Forelimb muscle (tissue), 1 donor: ENCODE measurements around the gene SLCO4C1. TPM values are rescaled to one million over a fixed set of nuclear protein-coding genes. Genes with fewer than 3 reads are reported as not detected.

Source experiments
- DNase-seq: peaks from one replicate; pipeline ENCODE4 v3.0.0-alpha.2; 2013; ENCODE audit warnings: low read depth
- polyA plus RNA-seq: library from polyadenylated mRNA; unstranded; fragments of 120-200 nt; gene quantifications from one replicate; pipeline ENCODE4 v1.2.1, GENCODE V29; 2013; ENCODE audit not compliant: insufficient read length

Gene SLCO4C1
- polyA plus RNA-seq, 1 donor, result 2.3 TPM

DNA sequence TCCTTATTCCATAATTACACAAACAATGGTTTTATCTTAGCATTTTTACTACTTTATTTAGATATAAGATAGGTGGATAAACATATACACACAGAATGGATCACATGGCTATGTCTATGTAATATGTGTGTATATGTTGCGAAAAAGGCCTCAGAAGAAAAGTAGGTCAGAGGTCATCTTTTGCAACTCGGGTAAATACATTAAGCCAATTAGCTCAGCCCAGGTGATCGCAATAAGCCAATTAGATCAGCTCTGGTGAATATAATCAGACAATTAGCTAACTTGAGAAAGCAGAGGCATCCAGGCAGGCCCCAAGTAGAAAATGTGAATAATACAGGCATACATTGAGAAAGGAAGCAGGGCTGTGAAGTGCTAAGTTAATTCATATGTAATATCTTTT, 24.3 kb downstream of the SLCO4C1 start:
- DNase-seq, result no peak

DNA sequence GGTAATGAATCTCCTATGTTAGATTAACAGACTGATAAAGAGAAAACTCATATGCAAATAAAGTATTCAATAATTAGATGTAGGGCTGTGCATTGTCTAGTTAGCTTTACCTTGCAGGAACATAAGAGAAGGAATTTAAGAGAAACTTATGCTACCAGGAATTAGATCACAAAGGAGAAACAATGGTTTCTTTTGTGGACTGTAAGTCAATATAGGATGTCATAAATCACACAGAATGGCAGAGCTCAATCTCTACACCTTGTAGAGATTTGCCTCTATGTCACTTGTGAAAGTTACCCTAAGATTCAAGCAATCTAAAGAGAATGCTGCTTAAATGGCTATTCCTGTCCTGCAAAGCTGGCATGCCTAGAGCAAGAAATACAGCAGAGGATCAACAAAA, 26.0 kb downstream of the SLCO4C1 start:
- no peak for DNase-seq

DNA sequence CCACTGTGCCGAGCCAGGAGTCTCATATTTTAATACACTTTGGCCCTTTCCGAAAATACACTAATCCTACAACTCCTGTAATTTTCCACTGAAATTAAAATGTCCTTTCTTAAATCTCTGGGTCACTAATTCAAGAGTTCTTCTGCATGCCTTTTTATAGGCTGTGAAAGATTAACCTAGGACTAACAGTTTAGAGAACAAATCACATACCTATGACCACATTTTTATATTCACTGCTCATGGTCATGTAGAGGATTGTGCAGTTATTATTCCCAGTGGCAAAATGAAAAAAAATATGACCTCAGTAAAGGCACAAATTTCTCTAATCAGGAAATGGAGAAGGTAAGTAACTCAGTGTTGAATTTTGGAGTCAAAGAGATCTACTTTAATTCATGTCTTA, 33.4 kb downstream of the SLCO4C1 start:
- no peak for DNase-seq

DNA sequence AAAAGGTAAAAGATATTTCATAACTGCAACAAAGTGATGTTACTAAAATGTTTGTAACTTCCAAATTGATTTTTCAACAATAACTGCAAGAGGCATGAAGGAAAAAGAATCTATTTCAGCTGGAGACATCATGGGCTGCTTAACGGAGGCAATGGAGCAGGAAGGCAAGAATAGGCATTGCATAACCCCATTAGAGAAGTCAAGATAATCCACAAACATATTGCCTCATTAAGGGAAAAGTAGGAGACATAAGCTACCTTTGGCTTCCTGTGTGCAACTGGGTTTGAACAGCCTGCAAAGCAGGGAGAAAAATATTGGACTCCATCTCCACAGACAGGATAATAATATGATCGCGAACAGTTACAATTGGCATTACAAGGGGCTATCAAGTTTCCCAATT, 46.7 kb downstream of the SLCO4C1 start:
- no peak for DNase-seq

DNA sequence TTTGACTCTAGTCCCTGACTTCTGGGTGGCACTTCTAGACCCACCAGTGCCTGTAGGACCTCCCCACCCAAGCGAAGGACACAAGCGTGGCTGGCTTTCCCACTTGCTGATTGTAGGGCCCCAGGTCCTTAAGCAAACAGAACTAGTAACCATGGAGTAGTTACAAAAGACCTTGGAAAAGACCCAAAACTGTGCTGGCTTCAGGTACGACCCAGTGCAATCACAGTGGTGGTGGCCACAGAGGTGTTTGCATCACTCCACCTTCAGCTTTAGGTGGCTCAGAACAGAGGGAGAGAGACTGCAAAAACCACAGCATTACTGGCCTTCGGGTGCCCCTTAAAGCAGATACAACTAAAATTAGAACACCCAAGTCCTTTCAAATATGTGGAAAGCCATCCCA, 52.9 kb downstream of the SLCO4C1 start:
- DNase-seq, result no peak

DNA sequence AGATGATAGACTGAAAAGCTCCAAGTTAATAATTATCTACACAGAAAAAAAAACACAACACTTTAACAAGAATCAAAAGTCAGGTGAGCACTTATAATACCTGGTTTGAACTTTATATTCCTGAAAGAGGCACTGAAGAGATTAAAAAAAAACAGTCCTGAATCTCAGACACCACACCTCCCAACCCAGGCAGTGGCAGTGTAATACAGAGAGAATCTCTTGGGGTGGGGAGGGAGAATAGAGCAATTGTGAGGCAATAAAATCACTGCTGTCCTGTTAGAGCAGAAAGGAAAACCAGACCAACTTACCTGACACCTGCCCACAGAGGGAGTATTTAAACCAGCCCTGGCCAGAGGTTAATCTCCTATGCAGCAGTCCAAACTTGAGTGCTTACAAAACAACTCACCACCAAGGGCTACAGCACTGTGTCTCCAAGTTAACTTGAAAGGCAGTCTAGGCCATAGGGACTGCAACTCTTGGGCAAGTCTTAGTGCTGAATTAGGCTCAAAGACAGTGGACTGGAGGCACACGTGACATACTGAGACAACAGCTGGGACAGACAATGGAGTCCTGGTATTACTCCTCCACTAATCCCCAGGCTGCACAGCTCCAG, 54.2 kb downstream of the SLCO4C1 start:
- DNase-seq, result no peak

DNA sequence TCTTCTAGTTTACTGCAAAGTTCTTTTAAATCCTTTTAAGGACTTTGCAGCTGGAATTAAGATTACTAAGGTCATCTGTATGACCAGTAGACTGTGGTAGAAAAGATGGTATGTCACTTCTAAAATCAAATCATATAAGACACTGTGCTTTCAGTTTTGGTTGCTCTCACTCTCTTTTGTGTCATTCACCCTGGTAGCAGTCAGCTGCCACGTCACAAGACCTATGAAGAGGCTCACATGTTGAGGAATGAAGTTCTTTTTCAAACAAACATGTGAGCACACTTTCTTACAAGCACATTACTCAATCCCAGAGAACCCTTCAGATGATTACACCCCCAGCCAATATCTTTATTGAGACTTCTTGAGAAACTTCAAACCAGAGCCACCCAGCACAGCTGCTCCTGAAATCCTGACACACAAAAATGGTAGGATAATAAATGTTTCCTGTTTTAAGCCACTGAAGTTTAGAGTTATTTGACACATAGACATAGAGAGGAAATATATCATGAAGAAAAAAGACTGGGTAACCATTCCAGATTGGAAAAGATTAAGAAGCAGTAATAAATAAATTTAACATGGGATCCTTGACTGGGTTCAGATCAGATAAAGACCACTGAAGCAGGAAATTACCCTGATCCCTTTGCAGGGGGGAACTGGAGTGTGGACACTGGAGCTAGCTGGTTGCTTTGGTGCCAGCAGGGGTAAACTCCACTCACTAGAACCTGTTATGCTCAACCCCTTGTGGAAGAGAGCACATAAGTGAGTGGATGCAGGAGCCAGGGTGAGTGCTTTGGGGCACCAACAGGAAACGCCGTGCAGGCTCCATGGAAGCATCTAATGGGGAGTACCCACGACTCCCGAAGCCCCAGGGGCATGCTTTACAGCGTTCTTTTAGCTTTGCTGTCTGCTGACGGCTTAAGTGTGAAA, 64.1 kb downstream of the SLCO4C1 start:
- no peak for DNase-seq

DNA sequence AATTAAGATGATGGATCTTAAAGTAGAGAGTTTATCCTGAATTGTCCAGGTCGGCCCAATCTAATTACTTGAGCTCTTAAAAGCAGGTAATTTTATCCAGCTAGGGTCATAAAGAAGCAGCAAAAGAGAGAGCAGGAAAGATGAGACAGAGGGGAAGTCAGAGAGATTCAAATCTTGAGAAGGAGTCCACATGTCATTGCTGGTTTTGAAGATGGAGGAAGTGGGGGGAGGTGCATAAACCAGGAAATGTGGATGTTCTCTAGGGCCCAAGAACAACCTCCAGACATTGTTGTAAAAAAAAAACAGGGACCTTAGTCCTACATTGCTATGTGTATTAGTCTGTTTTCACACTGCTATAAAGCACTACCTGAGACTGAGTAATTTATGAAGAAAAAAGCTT, 66.4 kb downstream of the SLCO4C1 start:
- DNase-seq, result no peak

DNA sequence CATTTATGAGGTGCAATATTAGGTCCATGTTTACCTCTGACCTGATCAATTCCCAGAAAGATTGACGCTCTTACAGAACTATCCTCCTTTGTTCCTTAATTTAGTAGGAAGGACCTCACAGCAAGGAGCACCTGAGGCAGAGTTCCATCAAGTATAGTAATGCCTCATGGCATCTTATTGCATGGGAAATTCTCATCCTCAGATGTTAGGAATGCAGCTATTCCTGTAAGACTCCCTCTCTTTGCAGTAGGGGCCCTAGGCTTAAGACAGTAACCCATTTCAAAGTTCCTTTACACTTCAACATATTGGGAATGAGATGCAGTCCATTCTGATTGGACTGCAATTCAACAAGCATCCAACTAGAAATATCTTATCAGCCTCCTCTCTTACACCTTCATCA, 69.8 kb downstream of the SLCO4C1 start:
- no peak for DNase-seq

DNA sequence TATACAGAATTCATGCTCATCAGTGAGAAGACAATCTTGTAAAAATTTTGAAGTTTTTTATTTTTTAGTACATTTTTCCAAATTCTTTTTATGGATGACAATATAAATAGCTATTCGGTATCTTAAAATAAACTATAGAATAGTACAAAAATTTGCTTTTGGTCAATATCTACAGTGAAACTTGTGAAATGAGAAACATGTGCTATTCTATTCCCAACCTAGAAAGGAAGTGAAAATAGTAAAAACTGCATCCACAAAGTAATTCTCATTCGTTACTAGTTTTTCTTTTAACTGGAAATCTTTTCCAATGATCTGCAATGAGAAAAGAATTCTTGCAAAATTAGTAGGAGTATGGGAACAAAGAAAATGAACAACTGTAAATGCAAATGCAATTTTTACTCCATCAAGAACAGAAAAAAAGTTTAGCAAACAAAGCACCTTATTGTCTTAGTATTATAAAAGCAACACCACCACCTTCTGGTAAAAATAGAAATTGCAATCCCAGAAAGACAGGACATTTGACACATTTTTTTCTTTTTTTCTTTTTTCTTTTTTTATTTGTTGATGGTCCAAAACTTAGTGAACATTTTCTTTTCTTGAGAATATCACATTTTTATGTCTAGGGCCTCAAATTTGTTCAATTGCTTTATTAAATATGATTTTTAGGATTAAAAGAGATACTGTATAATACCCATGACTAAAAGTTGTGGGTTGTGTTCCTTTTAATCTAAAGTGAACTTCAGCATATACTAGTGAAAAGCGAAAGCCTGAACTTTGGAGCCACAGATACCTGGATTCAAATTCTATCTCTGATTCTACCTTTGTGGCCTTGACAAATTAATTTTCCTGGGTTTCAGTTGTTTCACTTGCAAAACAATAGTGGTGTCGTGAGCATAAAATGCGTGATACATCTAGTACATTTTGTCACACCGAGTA, 72.3 kb downstream of the SLCO4C1 start:
- no peak for DNase-seq

DNA sequence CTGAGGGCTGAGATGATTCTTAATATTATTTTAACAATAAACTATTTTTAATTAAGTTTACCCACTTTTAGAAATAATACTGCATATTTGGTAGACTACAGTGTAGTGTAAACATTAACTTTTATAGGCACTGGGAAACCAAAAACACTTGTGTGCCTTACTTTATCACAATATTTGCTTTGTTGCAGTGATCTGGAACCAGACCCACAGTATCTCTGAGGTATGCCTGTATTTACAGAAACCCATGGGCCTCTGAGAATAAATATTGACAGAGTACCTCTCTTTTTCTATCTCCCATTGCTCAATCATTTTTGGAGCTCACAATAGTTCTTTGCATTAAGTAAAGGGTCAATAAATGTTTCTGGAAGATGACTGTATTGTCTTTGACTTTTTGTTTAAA, 73.3 kb downstream of the SLCO4C1 start:
- no peak for DNase-seq

DNA sequence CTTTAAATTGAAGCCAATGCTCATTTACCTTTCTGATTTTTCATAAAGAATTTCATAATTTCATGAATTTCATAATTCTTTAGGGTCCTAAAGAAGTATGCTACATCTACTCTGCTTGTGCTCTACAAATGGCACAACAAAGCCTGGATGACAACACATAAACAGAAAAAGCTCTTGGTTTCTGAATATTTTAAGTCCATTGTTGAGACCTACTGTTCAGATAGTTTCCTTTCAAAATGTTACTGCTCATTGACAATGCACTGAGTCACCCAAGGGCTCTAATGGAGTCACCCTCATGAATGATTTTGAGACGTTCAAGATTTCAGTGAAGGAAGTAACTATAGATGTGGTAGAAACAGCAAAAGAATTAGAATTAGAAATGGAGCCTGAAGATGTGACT, 74.1 kb downstream of the SLCO4C1 start:
- no peak for DNase-seq

DNA sequence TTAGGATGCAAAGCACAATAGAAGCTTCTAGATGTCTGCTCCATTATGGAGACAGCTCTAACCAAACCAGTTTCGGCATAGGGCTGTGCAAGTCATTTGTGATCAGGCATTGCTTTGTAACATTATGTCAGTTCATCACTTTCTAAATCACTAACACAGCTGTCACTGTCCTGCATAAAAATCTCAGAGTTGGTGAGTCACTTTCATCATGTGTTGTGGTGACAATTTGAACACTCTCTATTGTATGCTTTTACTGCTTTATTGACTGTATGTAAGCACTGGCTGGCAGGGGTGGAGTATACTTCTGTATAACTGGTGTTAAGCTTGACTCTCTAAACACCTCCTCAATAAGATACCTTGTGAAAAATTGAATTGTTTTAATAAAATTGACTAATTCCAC, 77.9 kb downstream of the SLCO4C1 start:
- no peak for DNase-seq

DNA sequence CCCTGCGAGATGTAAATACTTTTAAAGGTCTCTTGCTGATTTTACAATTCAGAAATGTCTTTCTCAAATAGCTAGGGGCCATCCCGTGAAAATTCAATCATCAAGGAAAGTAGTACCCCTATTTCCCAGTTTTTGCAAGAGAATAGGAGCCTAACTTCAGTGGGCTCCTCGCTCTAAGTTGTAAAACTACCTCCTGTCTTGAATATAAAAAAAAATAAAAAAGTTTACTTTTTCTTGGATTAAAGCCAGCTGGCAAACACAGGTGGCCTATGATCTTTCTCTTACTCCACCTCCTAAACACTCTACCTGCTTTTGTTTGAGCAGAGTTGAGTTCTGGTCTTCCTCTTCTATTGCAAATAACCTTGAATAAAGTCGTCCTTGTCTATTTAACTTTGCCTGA, 79.4 kb downstream of the SLCO4C1 start:
- DNase-seq, result no peak

DNA sequence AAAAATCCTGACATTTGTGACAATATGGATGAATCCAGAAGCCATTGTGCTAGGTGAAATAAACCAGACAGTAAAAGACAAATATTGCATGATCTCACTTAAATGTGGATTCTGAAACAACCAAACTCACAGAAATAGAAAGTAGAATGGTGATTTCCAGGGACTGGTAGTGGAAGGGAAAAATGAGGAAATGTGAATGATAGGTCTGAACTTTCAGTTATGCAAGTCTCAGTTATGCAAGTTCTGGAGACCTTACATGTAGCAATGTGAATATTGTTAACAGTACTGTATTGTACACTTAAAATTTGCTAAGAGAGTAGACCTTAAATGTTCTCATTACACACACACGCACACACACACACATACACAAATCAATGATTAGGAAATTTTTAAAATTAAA, 84.9 kb downstream of the SLCO4C1 start:
- no peak for DNase-seq

DNA sequence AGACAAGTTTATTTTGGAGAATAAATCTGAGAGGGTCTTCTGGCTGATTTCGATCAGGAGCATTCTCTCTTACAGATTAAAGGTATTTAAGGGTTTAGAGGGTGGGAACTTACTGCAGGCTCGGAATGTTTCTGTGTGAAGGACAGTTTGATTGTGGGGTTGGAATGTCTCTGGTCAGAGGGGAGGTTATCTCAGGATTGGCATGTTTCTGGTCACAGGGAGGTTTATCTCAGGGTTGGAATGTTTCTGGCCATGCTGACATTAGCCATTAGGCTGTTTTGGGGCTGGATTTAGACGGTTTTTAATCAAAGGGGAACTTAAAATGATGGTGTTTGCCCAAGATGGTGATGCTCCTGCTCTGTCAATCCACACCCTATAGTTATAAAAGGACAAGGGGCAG, 95.2 kb downstream of the SLCO4C1 start:
- no peak for DNase-seq

DNA sequence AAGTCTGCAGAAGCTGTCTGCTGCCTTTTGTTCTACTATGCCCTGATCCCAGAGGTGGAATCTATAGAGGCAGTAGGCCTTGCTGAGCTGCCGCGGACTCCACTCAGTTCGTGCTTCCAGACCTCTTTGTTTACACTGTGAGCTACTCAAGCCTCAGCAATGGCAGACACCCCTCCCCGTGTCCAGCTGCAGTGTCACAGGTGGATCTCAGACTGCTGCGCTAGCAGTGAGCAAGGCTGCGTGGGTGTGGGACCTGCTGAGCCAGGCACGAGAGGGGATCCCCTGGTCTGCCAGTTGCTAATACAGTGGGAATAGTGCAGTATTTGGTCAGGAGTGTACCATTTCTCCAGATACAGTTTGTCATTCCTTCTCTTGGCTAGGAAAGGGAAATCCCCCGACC, 99.6 kb downstream of the SLCO4C1 start:
- no peak for DNase-seq

Other genes with a start within 250 kb of the SLCO4C1 start
- gene SLCO6A1, start 202.7 kb upstream of the SLCO4C1 start, polyA plus RNA-seq, result 0.48 TPM